ENCODE data around the gene PNKD. TPM values are rescaled to one million over a fixed set of nuclear protein-coding genes. Genes with fewer than 3 reads are reported as not detected.

Gene PNKD
- total RNA-seq, 1 experiment from 2014 or later, result 58.1 TPM

- Histone ChIP-seq H2AFZ (ENCODE audit: low read depth, low read length, poor library complexity, severe bottlenecking) (no peak overlapping the region), H3K79me2 (ENCODE audit: insufficient read depth, low read length) (no peaks in the 10 kb centered on the region), H4K20me1 (ENCODE audit: insufficient read depth) (no peaks in the 10 kb centered on the region), H3K4me2 (ENCODE audit: low read length) (no peak overlapping the region), H3K9me2 (ENCODE audit: insufficient read depth) (no peaks in the 10 kb centered on the region), H3K4me3 (replicated peaks in 1 of 2; ENCODE audit: low read depth in 1 of 2, low read length in 2 of 2) (no peak overlapping the region), H3K9ac (ENCODE audit: low read length) (no peak overlapping the region), H3K9me3 (ENCODE audit: control insufficient read depth in 1 of 2, insufficient read depth in 1 of 2, low read depth in 1 of 2, low read length in 2 of 2) (no peaks in the 10 kb centered on the region), H3K27me3 (ENCODE audit: insufficient read depth, low read length) (no peaks in the 10 kb centered on the region), H3K27ac (ENCODE audit: low read depth, low read length) (no peak overlapping the region), H3K4me1 (ENCODE audit: control insufficient read depth in 1 of 2, insufficient read depth in 2 of 2, low read length in 2 of 2) (peaks cover 22 to 36% of the 10 kb centered on the region in 2 experiments), H3K36me3 (ENCODE audit: control insufficient read depth in 1 of 2, insufficient read depth in 2 of 2, low read length in 2 of 2) (no peaks in the 10 kb centered on the region)
- no peak for DNase-seq (ENCODE audit: low read depth, low spot score)
- BruUV-seq (replicated peaks), result no TSS peak
- intact Hi-C loops (cut with micrococcal nuclease), result no loop called here
- no peak for ATAC-seq
- POLR2A ChIA-PET, result no interaction called here
- TF ChIP-seq TCF7L2 (IDR thresholded peaks at IDR 0.05; ENCODE audit: borderline replicate concordance, extremely low read depth, insufficient read depth, insufficient read length) (no peak), EZH2 (IDR thresholded peaks at IDR 0.05) (no peak), ZBTB33 (IDR thresholded peaks at IDR 0.05; ENCODE audit: extremely low read depth, insufficient replicate concordance, low read length) (no peak), MAX (IDR thresholded peaks at IDR 0.05) (no peak), EZH2phosphoT487 (IDR thresholded peaks at IDR 0.05; ENCODE audit: borderline replicate concordance) (no peak), POLR2A (IDR thresholded peaks at IDR 0.05; ENCODE audit: borderline replicate concordance, extremely low read depth, insufficient read depth, insufficient read length) (no peak), ZFX (IDR thresholded peaks at IDR 0.05) (no peak), CEBPB (IDR thresholded peaks at IDR 0.05; ENCODE audit: low read depth) (no peak), CBX3 (IDR thresholded peaks at IDR 0.05; ENCODE audit: low read depth) (no peak), CTCF (IDR thresholded peaks at IDR 0.05 in 2 of 3, conservative IDR thresholded peaks at IDR 0.05 in 1 of 3; ENCODE audit: borderline replicate concordance in 1 of 3, insufficient read depth in 1 of 3, low read depth in 2 of 3, low read length in 2 of 3) (no peak), SIN3A (IDR thresholded peaks at IDR 0.05; ENCODE audit: low read depth) (no peak), YY1 (IDR thresholded peaks at IDR 0.05; ENCODE audit: extremely low read depth, insufficient replicate concordance, low read depth, low read length) (no peak), EGR1 (IDR thresholded peaks at IDR 0.05; ENCODE audit: low read depth) (no peak), FOSL1 (IDR thresholded peaks at IDR 0.05; ENCODE audit: low read depth) (no peak), RAD21 (IDR thresholded peaks at IDR 0.05; ENCODE audit: low read depth) (no peak)
- TF ChIP-seq, protein P1, sequence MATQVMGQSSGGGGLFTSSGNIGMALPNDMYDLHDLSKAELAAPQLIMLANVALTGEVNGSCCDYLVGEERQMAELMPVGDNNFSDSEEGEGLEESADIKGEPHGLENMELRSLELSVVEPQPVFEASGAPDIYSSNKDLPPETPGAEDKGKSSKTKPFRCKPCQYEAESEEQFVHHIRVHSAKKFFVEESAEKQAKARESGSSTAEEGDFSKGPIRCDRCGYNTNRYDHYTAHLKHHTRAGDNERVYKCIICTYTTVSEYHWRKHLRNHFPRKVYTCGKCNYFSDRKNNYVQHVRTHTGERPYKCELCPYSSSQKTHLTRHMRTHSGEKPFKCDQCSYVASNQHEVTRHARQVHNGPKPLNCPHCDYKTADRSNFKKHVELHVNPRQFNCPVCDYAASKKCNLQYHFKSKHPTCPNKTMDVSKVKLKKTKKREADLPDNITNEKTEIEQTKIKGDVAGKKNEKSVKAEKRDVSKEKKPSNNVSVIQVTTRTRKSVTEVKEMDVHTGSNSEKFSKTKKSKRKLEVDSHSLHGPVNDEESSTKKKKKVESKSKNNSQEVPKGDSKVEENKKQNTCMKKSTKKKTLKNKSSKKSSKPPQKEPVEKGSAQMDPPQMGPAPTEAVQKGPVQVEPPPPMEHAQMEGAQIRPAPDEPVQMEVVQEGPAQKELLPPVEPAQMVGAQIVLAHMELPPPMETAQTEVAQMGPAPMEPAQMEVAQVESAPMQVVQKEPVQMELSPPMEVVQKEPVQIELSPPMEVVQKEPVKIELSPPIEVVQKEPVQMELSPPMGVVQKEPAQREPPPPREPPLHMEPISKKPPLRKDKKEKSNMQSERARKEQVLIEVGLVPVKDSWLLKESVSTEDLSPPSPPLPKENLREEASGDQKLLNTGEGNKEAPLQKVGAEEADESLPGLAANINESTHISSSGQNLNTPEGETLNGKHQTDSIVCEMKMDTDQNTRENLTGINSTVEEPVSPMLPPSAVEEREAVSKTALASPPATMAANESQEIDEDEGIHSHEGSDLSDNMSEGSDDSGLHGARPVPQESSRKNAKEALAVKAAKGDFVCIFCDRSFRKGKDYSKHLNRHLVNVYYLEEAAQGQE (IDR thresholded peaks at IDR 0.05; ENCODE audit: low read depth), result no peak
- RAD21 ChIA-PET (ENCODE audit: low non-redundant PET in 1 of 2, low total read pairs in 2 of 2, uncharacterized antibody in 2 of 2, unreplicated experiment in 2 of 2), result no interaction called here
- CTCF ChIA-PET, result interaction anchor here (1.0 to 1.4 kb wide), 2 partner anchors 91 to 122 kb away, joined by 3 to 4 read pairs; partner anchors contain the start of genes AAMP and PNKD
Observed at GRCh38 chr2:218392459-218392858, 122.1 kb downstream of the PNKD start.
